Panc1 (cell line): ENCODE results near the gene TTC23. TPM values are rescaled to one million over a fixed set of nuclear protein-coding genes. Genes with fewer than 3 reads are reported as not detected.
"Not testable (repeated sequence)": the region's sequence is repeated elsewhere in the genome, so short reads cannot be mapped to it uniquely, and the experiment has no call there.

Experiments
- ATAC-seq: fragments of 200-7000 bp; cut with Tn5 transposase; 2 replicates; pipeline ENCODE4 v1.9.1; 2020; ENCODE audit warnings: mild to moderate bottlenecking, moderate library complexity
- BruUV-seq: library from RNA; stranded (reverse); fragments of 400-500 nt; replicated peaks from 2 replicates; lab custom pipeline; 2021; lab: Mats Ljungman, UMichigan
- CTCF ChIA-PET: fragments of 300-600 bp; sonication (Branson Sonifier 250); formaldehyde crosslinking; loops from one replicate; lab custom pipeline; 2022; ENCODE audit warnings: antibody characterized with exemption; lab: Charles Lee
- POLR2A ChIA-PET: fragments of 300-600 bp; sonication (Branson Sonifier 250); formaldehyde crosslinking; loops from one replicate; lab custom pipeline; 2022; ENCODE audit warnings: antibody characterized with exemption; lab: Charles Lee
- DNase-seq: peaks from one replicate; pipeline ENCODE4 v3.0.0-alpha.2; 2010; ENCODE audit warnings: low read depth, low spot score
- H3K27ac ChIP-seq: 2 replicates; pipeline ENCODE4 v1.5.1; 2011; ENCODE audit warnings: mild to moderate bottlenecking, low read length, inconsistent platforms
- H3K27me3 ChIP-seq: fragments of 200-500 bp; sonication (Bioruptor generic); 2 replicates; pipeline ENCODE4 v1.6.0; 2014; ENCODE audit warnings: low read length, inconsistent platforms; ENCODE audit not compliant: control insufficient read depth, insufficient read depth
- H3K36me3 ChIP-seq: fragments of 200-500 bp; sonication (Bioruptor generic); 2 replicates; pipeline ENCODE4 v1.5.1; 2014; ENCODE audit warnings: inconsistent platforms, mild to moderate bottlenecking, low read length, moderate library complexity; ENCODE audit not compliant: control insufficient read depth, insufficient read depth
- H3K4me1 ChIP-seq: 2 replicates; pipeline ENCODE4 v1.5.1; 2011; ENCODE audit warnings: inconsistent platforms, mild to moderate bottlenecking, low read length, moderate library complexity; ENCODE audit not compliant: control insufficient read depth, insufficient read depth
- H3K4me3 ChIP-seq, 2 experiments: 2 replicates each; pipeline ENCODE4 v1.5.1; 2011 to 2012; ENCODE audit warnings: low read depth in 2 of 2, low read length in 2 of 2, mild to moderate bottlenecking in 2 of 2, inconsistent platforms in 1 of 2, moderate library complexity in 1 of 2
- H3K9me3 ChIP-seq: fragments of 200-500 bp; sonication (Bioruptor generic); 2 replicates; pipeline ENCODE4 v1.5.1; 2014; ENCODE audit warnings: low read depth, mild to moderate bottlenecking, inconsistent platforms, low read length, moderate library complexity; ENCODE audit not compliant: control insufficient read depth, insufficient read depth
- POLR2AphosphoS5 ChIP-seq: IDR thresholded peaks from 2 replicates; pipeline ENCODE4 v1.6.1; 2012; ENCODE audit warnings: mild to moderate bottlenecking, low read depth, low read length, moderate library complexity
- SIN3A ChIP-seq: IDR thresholded peaks from 2 replicates; pipeline ENCODE4 v1.6.1; 2012; ENCODE audit warnings: low read depth, mild to moderate bottlenecking, low read length, moderate library complexity, borderline replicate concordance; ENCODE audit not compliant: insufficient read depth
- TCF7L2 ChIP-seq: IDR thresholded peaks from 2 replicates; pipeline ENCODE4 v1.6.1; 2011; ENCODE audit warnings: mild to moderate bottlenecking, low read depth, low read length, inconsistent platforms
- in situ Hi-C: cut with HindIII; loops from 2 replicates; pipeline ENCODE4 v1.10.0; 2016; ENCODE audit warnings: low sequenced_read_pairs, low pct_unique_long_range_greater_than_20kb
- intact Hi-C: fragments of 100-400 bp; cut with micrococcal nuclease; formaldehyde crosslinking; loops from one replicate; pipeline ENCODE4 v1.10.0; 2022; ENCODE audit not compliant: unreplicated experiment
- total RNA-seq: library from RNA; stranded (reverse); gene quantifications from one replicate; pipeline ENCODE4 v1.2.1, GENCODE V29; 2021; ENCODE audit not compliant: unreplicated experiment
- TF ChIP-seq, protein P1 (sequence below): fragments of 450-650 bp; IDR thresholded peaks from 2 replicates; pipeline ENCODE4 v1.5.1; 2017; ENCODE audit warnings: mild to moderate bottlenecking
- TF ChIP-seq, protein P2 (sequence below), 2 experiments: IDR thresholded peaks; 2 replicates each; pipeline ENCODE4 v1.6.1; 2011 to 2012; ENCODE audit warnings: low read depth in 2 of 2, control low read depth in 1 of 2, low read length in 1 of 2, mild to moderate bottlenecking in 1 of 2, moderate library complexity in 1 of 2; ENCODE audit not compliant: insufficient read depth in 1 of 2

Gene TTC23
- total RNA-seq, 1 experiment from 2014 or later: 21.7 TPM

DNA sequence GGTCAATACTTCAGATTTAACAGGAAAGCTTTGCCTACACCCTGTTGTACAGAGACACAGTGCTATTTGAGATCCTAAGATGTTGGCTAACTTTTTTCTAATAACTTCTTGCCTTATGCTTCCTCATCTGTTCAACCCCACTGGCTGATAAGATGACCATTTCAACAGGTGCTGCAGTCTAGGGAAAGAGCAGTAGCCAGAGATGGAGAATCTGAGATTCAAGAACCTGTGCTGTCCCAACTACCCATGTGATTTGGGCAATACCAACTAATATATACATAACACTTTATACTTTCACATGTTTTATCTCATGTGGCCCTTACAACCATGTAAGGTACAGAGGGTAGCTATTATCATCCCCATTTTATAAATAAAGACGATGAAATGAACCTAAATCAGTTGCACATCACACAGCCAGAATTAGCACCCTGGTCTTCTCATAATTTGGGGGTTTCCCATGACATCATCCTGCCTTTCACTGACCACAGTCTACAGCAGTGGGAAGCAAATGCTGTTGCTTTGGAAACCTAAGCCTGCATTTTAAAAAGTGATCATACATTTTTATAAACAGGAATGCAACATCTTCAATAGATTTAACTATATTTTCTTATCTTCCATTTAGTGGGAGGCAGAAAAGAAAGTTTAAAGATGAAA, 9.7 kb downstream of the TTC23 start:
- no peak for DNase-seq
- CTCF ChIA-PET: interaction anchor here (0.7 kb wide), 1 partner anchor 42 kb away, joined by 3 read pairs; no protein-coding TSS in a partner anchor
- Histone ChIP-seq H3K27ac (no peak overlapping the region), H3K9me3 (no peaks in the 10 kb centered on the region), H3K27me3 (no peaks in the 10 kb centered on the region), H3K4me3 (no peak overlapping the region), H3K36me3 (peaks cover 3% of the 10 kb centered on the region; the same call in 1 of the 2 replicates), H3K4me1 (no peaks in the 10 kb centered on the region)
- intact Hi-C loops: no loop called here
- POLR2A ChIA-PET: no interaction called here
- BruUV-seq: no TSS peak
- in situ Hi-C loops: no loop called here
- TF ChIP-seq, protein P1, sequence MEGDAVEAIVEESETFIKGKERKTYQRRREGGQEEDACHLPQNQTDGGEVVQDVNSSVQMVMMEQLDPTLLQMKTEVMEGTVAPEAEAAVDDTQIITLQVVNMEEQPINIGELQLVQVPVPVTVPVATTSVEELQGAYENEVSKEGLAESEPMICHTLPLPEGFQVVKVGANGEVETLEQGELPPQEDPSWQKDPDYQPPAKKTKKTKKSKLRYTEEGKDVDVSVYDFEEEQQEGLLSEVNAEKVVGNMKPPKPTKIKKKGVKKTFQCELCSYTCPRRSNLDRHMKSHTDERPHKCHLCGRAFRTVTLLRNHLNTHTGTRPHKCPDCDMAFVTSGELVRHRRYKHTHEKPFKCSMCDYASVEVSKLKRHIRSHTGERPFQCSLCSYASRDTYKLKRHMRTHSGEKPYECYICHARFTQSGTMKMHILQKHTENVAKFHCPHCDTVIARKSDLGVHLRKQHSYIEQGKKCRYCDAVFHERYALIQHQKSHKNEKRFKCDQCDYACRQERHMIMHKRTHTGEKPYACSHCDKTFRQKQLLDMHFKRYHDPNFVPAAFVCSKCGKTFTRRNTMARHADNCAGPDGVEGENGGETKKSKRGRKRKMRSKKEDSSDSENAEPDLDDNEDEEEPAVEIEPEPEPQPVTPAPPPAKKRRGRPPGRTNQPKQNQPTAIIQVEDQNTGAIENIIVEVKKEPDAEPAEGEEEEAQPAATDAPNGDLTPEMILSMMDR: no peak
- TF ChIP-seq TCF7L2: no peak
- TF ChIP-seq POLR2AphosphoS5: no peak
- TF ChIP-seq, protein P2, sequence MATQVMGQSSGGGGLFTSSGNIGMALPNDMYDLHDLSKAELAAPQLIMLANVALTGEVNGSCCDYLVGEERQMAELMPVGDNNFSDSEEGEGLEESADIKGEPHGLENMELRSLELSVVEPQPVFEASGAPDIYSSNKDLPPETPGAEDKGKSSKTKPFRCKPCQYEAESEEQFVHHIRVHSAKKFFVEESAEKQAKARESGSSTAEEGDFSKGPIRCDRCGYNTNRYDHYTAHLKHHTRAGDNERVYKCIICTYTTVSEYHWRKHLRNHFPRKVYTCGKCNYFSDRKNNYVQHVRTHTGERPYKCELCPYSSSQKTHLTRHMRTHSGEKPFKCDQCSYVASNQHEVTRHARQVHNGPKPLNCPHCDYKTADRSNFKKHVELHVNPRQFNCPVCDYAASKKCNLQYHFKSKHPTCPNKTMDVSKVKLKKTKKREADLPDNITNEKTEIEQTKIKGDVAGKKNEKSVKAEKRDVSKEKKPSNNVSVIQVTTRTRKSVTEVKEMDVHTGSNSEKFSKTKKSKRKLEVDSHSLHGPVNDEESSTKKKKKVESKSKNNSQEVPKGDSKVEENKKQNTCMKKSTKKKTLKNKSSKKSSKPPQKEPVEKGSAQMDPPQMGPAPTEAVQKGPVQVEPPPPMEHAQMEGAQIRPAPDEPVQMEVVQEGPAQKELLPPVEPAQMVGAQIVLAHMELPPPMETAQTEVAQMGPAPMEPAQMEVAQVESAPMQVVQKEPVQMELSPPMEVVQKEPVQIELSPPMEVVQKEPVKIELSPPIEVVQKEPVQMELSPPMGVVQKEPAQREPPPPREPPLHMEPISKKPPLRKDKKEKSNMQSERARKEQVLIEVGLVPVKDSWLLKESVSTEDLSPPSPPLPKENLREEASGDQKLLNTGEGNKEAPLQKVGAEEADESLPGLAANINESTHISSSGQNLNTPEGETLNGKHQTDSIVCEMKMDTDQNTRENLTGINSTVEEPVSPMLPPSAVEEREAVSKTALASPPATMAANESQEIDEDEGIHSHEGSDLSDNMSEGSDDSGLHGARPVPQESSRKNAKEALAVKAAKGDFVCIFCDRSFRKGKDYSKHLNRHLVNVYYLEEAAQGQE (IDR thresholded peaks at IDR 0.05; ENCODE audit: insufficient read depth in 1 of 2, low read depth in 2 of 2, low read length in 1 of 2): no peak
- ATAC-seq: no peak

DNA sequence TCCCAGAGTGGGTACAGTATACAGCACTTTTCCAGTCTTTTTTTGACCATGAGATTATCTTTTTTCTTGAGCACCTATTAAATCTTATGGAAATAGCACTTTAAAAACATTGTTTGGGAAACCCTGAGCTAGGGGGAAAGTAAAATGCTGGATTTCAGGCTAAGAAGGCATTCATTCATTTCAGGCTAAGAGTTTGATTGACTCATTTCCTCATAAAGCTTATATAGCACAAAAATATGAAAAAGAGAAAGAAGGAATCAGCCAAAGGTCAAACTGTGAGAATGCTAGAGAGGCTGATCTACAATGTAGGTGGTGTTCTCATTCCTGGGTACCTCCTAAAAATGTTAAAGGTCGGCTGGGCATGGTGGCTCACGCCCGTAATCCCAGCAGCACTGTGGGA, 10.5 kb downstream of the TTC23 start:
- POLR2A ChIA-PET: no interaction called here
- ATAC-seq: no peak
- CTCF ChIA-PET: interaction anchor here (0.7 kb wide), 1 partner anchor 43 kb away, joined by 3 read pairs; no protein-coding TSS in a partner anchor
- Histone ChIP-seq H3K4me3 (no peak overlapping the region), H3K4me1 (no peaks in the 10 kb centered on the region), H3K9me3 (no peaks in the 10 kb centered on the region), H3K27me3 (no peaks in the 10 kb centered on the region), H3K27ac (no peak overlapping the region), H3K36me3 (no peaks in the 10 kb centered on the region)
- intact Hi-C loops (no loop called here), in situ Hi-C loops (no loop called here)
- TF ChIP-seq, protein P2 (IDR thresholded peaks at IDR 0.05; ENCODE audit: insufficient read depth in 1 of 2, low read depth in 2 of 2, low read length in 1 of 2): no peak
- TF ChIP-seq SIN3A: no peak
- no peak for TF ChIP-seq TCF7L2
- TF ChIP-seq POLR2AphosphoS5: no peak
- TF ChIP-seq, protein P1: no peak
- no peak for DNase-seq
- no TSS peak for BruUV-seq

DNA sequence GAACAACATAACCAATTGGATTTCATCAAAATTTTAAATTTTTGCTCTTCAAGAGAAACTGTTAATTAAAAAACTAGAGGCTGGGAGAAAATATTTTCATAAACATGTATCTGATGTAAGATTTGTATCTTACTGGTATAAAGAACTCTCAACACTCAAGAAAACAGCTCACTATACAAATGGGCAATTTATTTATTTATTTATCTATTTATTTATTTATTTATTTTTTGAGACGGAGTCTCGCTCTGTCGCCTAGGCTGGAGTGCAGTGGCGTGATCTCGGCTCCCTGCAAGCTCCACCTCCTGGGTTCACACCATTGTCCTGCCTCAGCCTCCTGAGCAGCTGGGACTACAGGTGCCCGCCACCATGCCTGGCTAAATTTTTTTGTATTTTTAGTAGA, 15.2 kb downstream of the TTC23 start:
- in situ Hi-C loops, H3K36me3 ChIP-seq, H3K4me3 ChIP-seq, H3K4me1 ChIP-seq, ATAC-seq, intact Hi-C loops, BruUV-seq, H3K27ac ChIP-seq, DNase-seq, H3K27me3 ChIP-seq, H3K9me3 ChIP-seq: not testable (repeated sequence)
- CTCF ChIA-PET: interaction anchor here (0.6 kb wide), 1 partner anchor 30 kb away, joined by 3 read pairs; no protein-coding TSS in a partner anchor
- POLR2A ChIA-PET: interaction anchor here (1.0 kb wide), 1 partner anchor 17 kb away, joined by 3 read pairs; the partner anchor contains the start of gene LRRC28
